Naive thymus-derived CD4-positive, alpha-beta T cell (primary cell): ENCODE measurements around the gene ATRN. TPM values are rescaled to one million over a fixed set of nuclear protein-coding genes. Genes with fewer than 3 reads are reported as not detected.

Experiments
- ATAC-seq: fragments of 150-1000 bp; cut with Tn5 transposase; 2 replicates; pipeline ENCODE4 v1.10.0; 2021; ENCODE audit warnings: mild to moderate bottlenecking, moderate library complexity
- CTCF ChIA-PET: fragments of 350-600 bp; sonication (Branson Sonifier 250); formaldehyde crosslinking; loops from one replicate; lab custom pipeline; 2021; ENCODE audit warnings: antibody characterized with exemption; lab: Charles Lee
- POLR2A ChIA-PET: fragments of 350-600 bp; sonication (Branson Sonifier 250); formaldehyde crosslinking; loops from one replicate; lab custom pipeline; 2021; ENCODE audit warnings: antibody characterized with exemption, inconsistent platforms; lab: Charles Lee
- DNase-seq, 9 donors: peaks; one replicate each; pipeline versions ENCODE4 v3.0.0 to v3.0.0-alpha.2; 2020 to 2022; ENCODE audit warnings: mixed read lengths in 1 of 9
- H3K27ac ChIP-seq: one replicate; pipeline ENCODE4 v1.7.0; 2013; ENCODE audit warnings: mild to moderate bottlenecking, low read depth, low read length, moderate library complexity
- H3K27me3 ChIP-seq, 2 donors: one replicate each; pipeline ENCODE4 v1.7.0; 2013; ENCODE audit warnings: low read length in 2 of 2, mild to moderate bottlenecking in 2 of 2, moderate library complexity in 2 of 2; ENCODE audit not compliant: control insufficient read depth in 2 of 2, insufficient read depth in 2 of 2
- H3K36me3 ChIP-seq, 3 experiments: 1 replicate in 2 of 3; 2 replicates in 1 of 3; pipeline ENCODE4 v1.7.0; 2013; ENCODE audit warnings: low read length in 3 of 3, mild to moderate bottlenecking in 3 of 3, moderate library complexity in 1 of 3; ENCODE audit not compliant: insufficient read depth in 3 of 3, control insufficient read depth in 2 of 3
- H3K4me1 ChIP-seq, 2 donors: one replicate each; pipeline ENCODE4 v1.7.0; 2013; ENCODE audit warnings: low read length in 2 of 2, mild to moderate bottlenecking in 2 of 2, moderate library complexity in 1 of 2; ENCODE audit not compliant: control insufficient read depth in 2 of 2, insufficient read depth in 2 of 2
- H3K4me3 ChIP-seq: 2 replicates; pipeline ENCODE4 v1.7.0; 2013; ENCODE audit warnings: mild to moderate bottlenecking, low read length
- H3K9me3 ChIP-seq, 3 experiments: 1 replicate in 2 of 3; 2 replicates in 1 of 3; pipeline ENCODE4 v1.7.0; 2013; ENCODE audit warnings: low read length in 3 of 3; ENCODE audit not compliant: control insufficient read depth in 2 of 3
- H3K27ac Mint-ChIP-seq, 9 donors: one replicate each; pipeline ENCODE4 v1.8.0; 2020 to 2022; ENCODE audit warnings: mixed read lengths in 9 of 9, mild to moderate bottlenecking in 8 of 9, moderate library complexity in 5 of 9, inconsistent platforms in 2 of 9
- H3K27me3 Mint-ChIP-seq, 5 donors: one replicate each; pipeline ENCODE4 v1.8.0; 2021 to 2022; ENCODE audit warnings: mixed read lengths in 5 of 5, mild to moderate bottlenecking in 1 of 5
- H3K36me3 Mint-ChIP-seq, 5 donors: one replicate each; pipeline ENCODE4 v1.8.0; 2020 to 2022; ENCODE audit warnings: mixed read lengths in 5 of 5, mild to moderate bottlenecking in 3 of 5, inconsistent platforms in 1 of 5
- H3K4me1 Mint-ChIP-seq, 7 donors: one replicate each; pipeline ENCODE4 v1.8.0; 2020 to 2022; ENCODE audit warnings: mixed read lengths in 7 of 7, mild to moderate bottlenecking in 3 of 7, inconsistent platforms in 1 of 7
- H3K4me3 Mint-ChIP-seq, 10 donors: one replicate each; pipeline ENCODE4 v1.8.0; 2020 to 2022; ENCODE audit warnings: mild to moderate bottlenecking in 10 of 10, mixed read lengths in 10 of 10, moderate library complexity in 6 of 10, inconsistent platforms in 2 of 10
- H3K9me3 Mint-ChIP-seq, 11 donors: one replicate each; pipeline ENCODE4 v1.8.0; 2020 to 2022; ENCODE audit warnings: mixed read lengths in 11 of 11, mild to moderate bottlenecking in 4 of 11, inconsistent platforms in 1 of 11, moderate library complexity in 1 of 11
- intact Hi-C, 2 donors: fragments of 100-400 bp; cut with micrococcal nuclease; formaldehyde crosslinking; loops; one replicate each; pipeline ENCODE4 v1.15.1; 2023
- polyA plus RNA-seq, 2 donors: library from polyadenylated mRNA; unstranded; fragments of 300-500 nt; fragmentation: Illumina TruSeq; gene quantifications; one replicate each; pipeline ENCODE4 v1.2.3, GENCODE V29; 2021
- total RNA-seq, 6 experiments: library from RNA in 5 of 6; stranded (reverse) in 5 of 6; gene quantifications; 1 replicate in 5 of 6; 2 replicates in 1 of 6; pipeline ENCODE4 v1.2.3 and lab custom pipeline; 2021 to 2026

Gene ATRN
- total and polyA plus RNA-seq, 7 experiments from 2014 or later: 9.2 to 17.5 (median 12.9) TPM

DNA sequence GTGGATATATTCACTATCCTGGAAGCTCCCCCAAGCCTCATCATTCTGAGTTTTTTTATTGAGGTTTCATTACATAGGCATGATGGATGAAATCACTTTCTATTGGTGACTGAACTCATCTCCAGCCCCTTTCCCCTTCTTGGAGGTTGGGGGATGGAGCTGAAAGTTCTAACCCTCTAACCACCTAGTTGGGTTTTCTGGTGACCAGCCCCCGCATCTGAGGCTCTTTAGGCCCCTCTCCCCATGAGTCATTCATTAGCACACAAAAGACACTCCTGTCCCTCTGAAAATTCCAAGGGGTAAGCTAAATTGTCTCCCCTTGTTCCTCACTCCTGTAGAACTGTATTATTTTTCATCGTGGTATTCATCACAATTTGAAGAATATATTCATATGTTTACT lies 159.1 kb downstream of the ATRN start:
- Histone ChIP-seq H3K36me3 (peaks cover 0 to 6% (median 0%) of the 10 kb centered on the region in 3 experiments), H3K4me1 (no peaks in the 10 kb centered on the region), H3K4me3 (no peak overlapping the region), H3K9me3 (no peaks in the 10 kb centered on the region), H3K27me3 (no peaks in the 10 kb centered on the region), H3K27ac (no peak overlapping the region)
- Mint-ChIP-seq H3K4me3 (no peak overlapping the region), H3K27me3 (no peaks in the 10 kb centered on the region), H3K9me3 (no peaks in the 10 kb centered on the region), H3K4me1 (peaks cover 0 to 5% (median 0%) of the 10 kb centered on the region in 7 donors), H3K36me3 (peaks cover 0 to 56% (median 25%) of the 10 kb centered on the region in 5 donors), H3K27ac (peak overlapping the region in 1 of 9 donors; percentile 3)
- ChIA-PET CTCF (no interaction called here), POLR2A (no interaction called here)
- DNase-seq (no peak), ATAC-seq (no peak)
- intact Hi-C loops: no loop called here

DNA sequence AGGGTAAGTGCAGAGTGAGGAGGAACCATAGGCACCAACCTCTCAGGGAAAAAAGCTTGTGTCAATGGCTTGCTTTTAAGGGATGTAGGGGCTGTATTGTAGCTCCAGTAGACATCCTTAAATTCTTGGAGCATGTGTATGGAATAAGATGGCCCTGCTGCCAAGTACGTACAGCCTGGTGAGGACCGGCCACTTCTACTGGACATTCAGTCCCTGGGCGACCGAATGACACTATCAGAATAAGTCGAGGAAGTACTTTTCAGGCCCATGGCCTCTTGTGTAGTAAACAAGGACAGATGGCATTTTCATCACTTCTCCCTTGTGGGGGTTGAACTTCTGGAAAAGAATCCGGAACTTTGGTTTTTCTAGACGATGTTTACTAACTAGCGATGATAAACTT lies 159.6 kb downstream of the ATRN start:
- intact Hi-C loops: no loop called here
- ChIA-PET POLR2A (no interaction called here), CTCF (no interaction called here)
- Mint-ChIP-seq H3K4me3 (no peak overlapping the region), H3K27ac (no peak overlapping the region), H3K4me1 (peaks cover 0 to 5% (median 0%) of the 10 kb centered on the region in 7 donors), H3K36me3 (peaks cover 0 to 50% (median 25%) of the 10 kb centered on the region in 5 donors), H3K9me3 (no peaks in the 10 kb centered on the region), H3K27me3 (no peaks in the 10 kb centered on the region)
- no peak for ATAC-seq
- H3K9me3 ChIP-seq: no peaks in the 10 kb centered on the region
- H3K36me3 ChIP-seq: peaks cover 0 to 6% (median 0%) of the 10 kb centered on the region in 3 experiments
- no peak overlapping the region for H3K27ac ChIP-seq
- H3K4me3 ChIP-seq: no peak overlapping the region
- no peaks in the 10 kb centered on the region for H3K4me1 ChIP-seq
- DNase-seq: no peak
- no peaks in the 10 kb centered on the region for H3K27me3 ChIP-seq

GRCh38 chr20:3631534-3631933 lies 160.7 kb downstream of the ATRN start:
- intact Hi-C loops: no loop called here
- POLR2A ChIA-PET: no interaction called here

DNA sequence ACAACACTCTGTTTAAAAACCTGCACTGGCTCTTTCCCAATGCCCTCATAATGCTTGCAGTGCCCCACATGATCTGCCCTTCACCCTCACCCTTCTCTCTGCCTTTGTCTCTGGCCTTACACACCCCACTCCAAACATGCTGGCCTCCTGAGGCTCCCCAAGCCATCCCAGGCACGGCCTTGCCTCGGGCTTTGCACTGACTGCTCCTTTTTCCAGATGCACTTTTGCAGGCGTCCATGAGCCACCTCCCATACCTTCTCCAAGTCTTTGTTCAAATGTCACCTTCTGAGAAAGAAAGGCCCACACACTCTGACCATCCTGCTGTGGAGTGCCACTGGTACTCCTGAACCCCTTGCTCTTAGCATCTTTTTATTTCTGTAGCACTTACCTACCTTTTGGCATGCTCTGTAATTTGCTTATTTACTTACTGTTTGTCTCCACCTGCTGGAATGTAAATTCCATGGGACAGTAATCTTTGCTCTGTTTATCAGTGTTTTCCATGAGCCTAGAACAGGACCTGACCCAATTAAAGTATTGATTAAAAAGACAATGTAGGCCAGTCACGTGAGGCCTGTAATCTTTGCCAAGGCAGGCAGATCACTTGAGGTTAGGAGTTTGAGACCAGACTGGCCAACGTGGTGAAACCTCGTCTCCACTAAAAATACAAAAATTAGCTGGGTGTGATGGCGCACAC lies 161.6 kb downstream of the ATRN start:
- DNase-seq (no peak), ATAC-seq (no peak)
- Mint-ChIP-seq H3K9me3 (no peaks in the 10 kb centered on the region), H3K27ac (peak overlapping the region in 1 of 9 donors; percentile 64), H3K4me1 (peaks cover 0 to 5% (median 0%) of the 10 kb centered on the region in 7 donors), H3K4me3 (no peak overlapping the region), H3K27me3 (no peaks in the 10 kb centered on the region), H3K36me3 (peaks cover 0 to 41% (median 20%) of the 10 kb centered on the region in 5 donors)
- intact Hi-C loops: no loop called here
- Histone ChIP-seq H3K36me3 (peaks cover 0 to 2% (median 0%) of the 10 kb centered on the region in 3 experiments), H3K27ac (no peak overlapping the region), H3K27me3 (no peaks in the 10 kb centered on the region), H3K4me3 (no peak overlapping the region), H3K4me1 (no peaks in the 10 kb centered on the region), H3K9me3 (no peaks in the 10 kb centered on the region)
- CTCF ChIA-PET: no interaction called here
- POLR2A ChIA-PET: no interaction called here

More at GRCh38 chr20:3631534-3631933, 160.7 kb downstream of the ATRN start:
- Histone ChIP-seq H3K4me1 (no peaks in the 10 kb centered on the region), H3K4me3 (no peak overlapping the region), H3K27ac (no peak overlapping the region), H3K27me3 (no peaks in the 10 kb centered on the region), H3K36me3 (peaks cover 0 to 6% (median 0%) of the 10 kb centered on the region in 3 experiments), H3K9me3 (no peaks in the 10 kb centered on the region)
- no peak overlapping the region for H3K27ac Mint-ChIP-seq
- CTCF ChIA-PET: no interaction called here
- H3K4me3 Mint-ChIP-seq: no peak overlapping the region
- H3K4me1 Mint-ChIP-seq: peaks cover 0 to 5% (median 0%) of the 10 kb centered on the region in 7 donors
- ATAC-seq (no peak), DNase-seq (no peak)
- no peaks in the 10 kb centered on the region for H3K9me3 Mint-ChIP-seq
- peaks cover 0 to 47% (median 25%) of the 10 kb centered on the region in 5 donors for H3K36me3 Mint-ChIP-seq
- H3K27me3 Mint-ChIP-seq: no peaks in the 10 kb centered on the region

DNA sequence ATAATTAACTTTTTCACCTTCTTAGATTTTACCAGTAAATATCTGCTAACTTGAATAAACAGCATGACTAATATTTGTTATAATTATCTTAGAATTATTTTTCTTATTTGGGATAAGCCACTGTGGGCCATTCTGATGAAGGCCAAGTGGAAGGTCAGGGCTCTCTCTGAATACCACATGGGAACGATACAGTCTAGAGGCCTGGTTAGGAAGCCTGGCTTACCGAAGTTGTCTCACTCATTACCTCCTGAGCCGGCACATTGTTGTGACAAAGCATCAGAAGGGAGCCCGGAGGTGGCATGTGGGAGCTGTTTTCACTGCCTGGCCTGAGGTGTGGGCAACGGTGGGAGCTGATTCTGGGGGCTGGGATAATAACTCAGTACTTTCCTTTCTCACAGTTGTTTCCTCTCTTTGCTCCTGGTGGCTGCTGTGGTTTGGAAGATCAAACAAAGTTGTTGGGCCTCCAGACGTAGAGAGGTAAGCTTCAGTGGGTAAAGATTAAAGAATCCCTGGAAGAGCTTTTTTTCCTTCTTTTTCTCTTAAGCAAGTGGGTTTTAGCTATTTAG lies 163.2 kb downstream of the ATRN start:
- no peak for ATAC-seq
- Mint-ChIP-seq H3K27me3 (no peaks in the 10 kb centered on the region), H3K9me3 (no peaks in the 10 kb centered on the region), H3K4me1 (peaks cover 0 to 5% (median 0%) of the 10 kb centered on the region in 7 donors), H3K4me3 (no peak overlapping the region), H3K36me3 (peaks cover 0 to 47% (median 25%) of the 10 kb centered on the region in 5 donors), H3K27ac (no peak overlapping the region)
- Histone ChIP-seq H3K4me1 (no peaks in the 10 kb centered on the region), H3K36me3 (peaks cover 0 to 6% (median 0%) of the 10 kb centered on the region in 3 experiments), H3K4me3 (no peak overlapping the region), H3K27ac (no peak overlapping the region), H3K9me3 (no peaks in the 10 kb centered on the region), H3K27me3 (no peaks in the 10 kb centered on the region)
- intact Hi-C loops: no loop called here
- DNase-seq: no peak
- CTCF ChIA-PET: no interaction called here
- POLR2A ChIA-PET: no interaction called here

DNA sequence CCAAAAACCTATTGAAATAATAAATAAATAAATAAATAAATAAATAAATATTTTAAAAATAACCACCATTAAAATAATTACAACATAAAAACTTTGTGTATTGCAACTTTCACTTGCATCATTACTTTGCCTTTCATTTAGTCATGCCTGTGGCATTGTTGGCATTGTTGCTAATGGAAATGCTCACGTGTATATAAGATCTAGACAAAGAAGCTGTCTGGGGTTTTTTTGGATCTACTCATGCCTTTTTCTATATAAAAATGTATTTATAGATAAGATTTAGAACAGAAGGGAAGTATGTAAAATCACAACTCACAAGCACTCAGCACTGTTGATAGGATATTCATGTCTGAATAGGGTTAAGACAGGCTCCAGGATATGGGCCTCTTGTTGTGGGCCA lies 164.5 kb downstream of the ATRN start:
- H3K27me3 ChIP-seq: no peaks in the 10 kb centered on the region
- no peaks in the 10 kb centered on the region for H3K4me1 ChIP-seq
- Mint-ChIP-seq H3K4me3 (no peak overlapping the region), H3K4me1 (peaks cover 0 to 5% (median 0%) of the 10 kb centered on the region in 7 donors), H3K27me3 (no peaks in the 10 kb centered on the region), H3K36me3 (peaks cover 4 to 48% (median 28%) of the 10 kb centered on the region in 5 donors), H3K9me3 (peaks cover 0 to 3% (median 0%) of the 10 kb centered on the region in 11 donors), H3K27ac (no peak overlapping the region)
- H3K27ac ChIP-seq: no peak overlapping the region
- intact Hi-C loops: no loop called here
- ATAC-seq (no peak), DNase-seq (no peak)
- H3K36me3 ChIP-seq: peaks cover 0 to 14% (median 0%) of the 10 kb centered on the region in 3 experiments
- no peaks in the 10 kb centered on the region for H3K9me3 ChIP-seq
- POLR2A ChIA-PET: interaction anchor here (0.6 kb wide), 1 partner anchor 973 kb away, joined by 3 read pairs; no protein-coding TSS in a partner anchor
- CTCF ChIA-PET: no interaction called here
- H3K4me3 ChIP-seq: no peak overlapping the region
